Stomach smooth muscle (tissue), 2 donors: ENCODE measurements around the gene CNTN5.

Experiments
- H3K27ac ChIP-seq: one replicate; pipeline ENCODE4 v1.7.0; 2013; ENCODE audit warnings: mild to moderate bottlenecking, low read length, inconsistent platforms
- H3K27me3 ChIP-seq, 2 donors: one replicate each; pipeline ENCODE4 v1.7.0; 2013; ENCODE audit warnings: low read length in 2 of 2; ENCODE audit not compliant: insufficient read depth in 2 of 2, control insufficient read depth in 1 of 2
- H3K36me3 ChIP-seq, 2 donors: one replicate each; pipeline ENCODE4 v1.7.0; 2013; ENCODE audit warnings: low read length in 2 of 2; ENCODE audit not compliant: control insufficient read depth in 2 of 2, insufficient read depth in 2 of 2
- H3K4me1 ChIP-seq: one replicate; pipeline ENCODE4 v1.7.0; 2013; ENCODE audit warnings: low read length; ENCODE audit not compliant: control insufficient read depth, insufficient read depth
- H3K4me3 ChIP-seq, 2 donors: one replicate each; pipeline ENCODE4 v1.7.0; 2013; ENCODE audit warnings: low read length in 2 of 2
- H3K9ac ChIP-seq, 2 donors: one replicate each; pipeline ENCODE4 v1.7.0; 2013; ENCODE audit warnings: low read length in 2 of 2, mild to moderate bottlenecking in 1 of 2
- H3K9me3 ChIP-seq, 2 donors: one replicate each; pipeline ENCODE4 v1.7.0; 2013; ENCODE audit warnings: low read length in 2 of 2; ENCODE audit not compliant: control insufficient read depth in 2 of 2
- donor health status: healthy.
- donor health status: Pancreatic carcinoma.

The CNTN5 gene

DNA sequence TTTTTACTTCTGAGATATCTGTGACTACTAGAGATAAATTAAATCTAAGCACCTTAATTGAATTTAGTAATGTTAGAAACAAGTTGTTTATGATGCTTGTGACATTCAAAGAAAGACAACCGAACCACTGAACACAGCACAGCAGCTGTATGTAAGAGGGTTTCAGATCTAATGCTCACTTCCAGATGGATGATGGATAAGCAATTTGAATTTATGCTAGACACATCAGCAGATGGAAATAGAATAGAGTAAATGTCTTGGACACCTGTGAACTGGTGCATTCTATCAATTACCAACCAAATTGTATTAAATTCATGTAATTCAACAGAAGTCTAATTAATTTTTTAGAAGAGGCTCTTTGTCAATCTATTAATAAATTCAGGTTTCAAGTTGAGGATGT is 306.3 kb downstream of the CNTN5 start:
- H3K27me3 ChIP-seq = no peaks in the 10 kb centered on the region
- no peaks in the 10 kb centered on the region for H3K9me3 ChIP-seq
- H3K27ac ChIP-seq = no peak overlapping the region
- H3K9ac ChIP-seq = no peak overlapping the region
- no peaks in the 10 kb centered on the region for H3K4me1 ChIP-seq
- H3K36me3 ChIP-seq = no peaks in the 10 kb centered on the region
- no peak overlapping the region for H3K4me3 ChIP-seq

- Histone ChIP-seq H3K9ac (no peak overlapping the region), H3K4me3 (no peak overlapping the region), H3K4me1 (no peaks in the 10 kb centered on the region), H3K27ac (no peak overlapping the region), H3K36me3 (no peaks in the 10 kb centered on the region), H3K27me3 (no peaks in the 10 kb centered on the region), H3K9me3 (no peaks in the 10 kb centered on the region)
These were observed 306.8 kb downstream of the CNTN5 start for GRCh38 chr11:99327527-99327926.

GRCh38 chr11:99333621-99334020 is 312.9 kb downstream of the CNTN5 start:
- no peak overlapping the region for H3K9ac ChIP-seq
- H3K27ac ChIP-seq = no peak overlapping the region
- H3K36me3 ChIP-seq = no peaks in the 10 kb centered on the region
- no peak overlapping the region for H3K4me3 ChIP-seq
- no peaks in the 10 kb centered on the region for H3K4me1 ChIP-seq
- no peaks in the 10 kb centered on the region for H3K9me3 ChIP-seq
- no peaks in the 10 kb centered on the region for H3K27me3 ChIP-seq

DNA sequence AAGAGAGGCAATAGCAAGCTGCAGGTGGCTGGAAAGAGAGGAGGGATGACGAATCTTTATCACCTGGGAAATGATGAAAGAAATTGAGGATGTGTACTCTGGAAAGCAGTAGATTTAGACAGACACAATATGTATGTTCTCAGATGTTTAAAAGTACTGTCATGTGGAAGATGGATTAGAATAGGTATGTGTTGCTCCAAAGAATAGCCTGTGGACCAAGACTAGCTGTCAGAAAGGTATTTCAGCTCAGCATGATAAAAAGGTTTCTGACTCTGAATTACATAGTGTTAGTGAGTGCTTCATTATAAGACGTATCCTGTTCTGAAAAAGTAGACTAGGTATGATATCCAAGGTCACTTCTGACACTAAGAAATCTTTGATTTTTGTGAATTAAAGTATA is 322.4 kb downstream of the CNTN5 start:
- Histone ChIP-seq H3K27ac (no peak overlapping the region), H3K4me3 (no peak overlapping the region), H3K9ac (no peak overlapping the region), H3K27me3 (no peaks in the 10 kb centered on the region), H3K4me1 (no peaks in the 10 kb centered on the region), H3K36me3 (no peaks in the 10 kb centered on the region), H3K9me3 (no peaks in the 10 kb centered on the region)

GRCh38 chr11:99349151-99349673 is 328.5 kb downstream of the CNTN5 start:
- no peaks in the 10 kb centered on the region for H3K4me1 ChIP-seq
- no peaks in the 10 kb centered on the region for H3K27me3 ChIP-seq
- no peak overlapping the region for H3K4me3 ChIP-seq
- H3K9ac ChIP-seq = no peak overlapping the region
- H3K36me3 ChIP-seq = no peaks in the 10 kb centered on the region
- no peaks in the 10 kb centered on the region for H3K9me3 ChIP-seq
- H3K27ac ChIP-seq = no peak overlapping the region

- Histone ChIP-seq H3K4me3 (no peak overlapping the region), H3K36me3 (no peaks in the 10 kb centered on the region), H3K9ac (no peak overlapping the region), H3K9me3 (no peaks in the 10 kb centered on the region), H3K27ac (no peak overlapping the region), H3K27me3 (no peaks in the 10 kb centered on the region), H3K4me1 (no peaks in the 10 kb centered on the region)
These were observed 330.9 kb downstream of the CNTN5 start for GRCh38 chr11:99351624-99352023.

DNA sequence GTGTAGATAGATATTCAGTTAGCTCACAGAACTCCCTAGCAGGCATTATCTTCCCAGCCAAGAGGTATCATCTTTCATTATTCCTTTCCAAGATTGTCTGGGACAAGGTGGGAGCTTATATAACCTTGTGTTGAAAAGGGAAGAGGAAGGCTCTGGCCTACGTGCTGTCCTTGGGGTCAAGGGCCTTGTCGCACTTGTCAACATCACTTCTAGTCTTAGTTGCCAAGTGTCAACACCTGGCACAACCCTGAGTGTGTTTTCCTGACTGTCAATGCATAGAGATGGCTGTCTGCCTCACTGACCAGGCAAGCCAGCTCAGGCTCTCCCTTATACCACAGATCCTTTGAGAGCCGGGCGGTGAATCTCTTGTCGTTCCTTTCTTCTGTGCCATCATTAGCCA is 331.9 kb downstream of the CNTN5 start:
- H3K27me3 ChIP-seq = no peaks in the 10 kb centered on the region
- H3K4me3 ChIP-seq = no peak overlapping the region
- no peak overlapping the region for H3K27ac ChIP-seq
- H3K9ac ChIP-seq = no peak overlapping the region
- H3K4me1 ChIP-seq = no peaks in the 10 kb centered on the region
- H3K36me3 ChIP-seq = no peaks in the 10 kb centered on the region
- H3K9me3 ChIP-seq = no peaks in the 10 kb centered on the region

DNA sequence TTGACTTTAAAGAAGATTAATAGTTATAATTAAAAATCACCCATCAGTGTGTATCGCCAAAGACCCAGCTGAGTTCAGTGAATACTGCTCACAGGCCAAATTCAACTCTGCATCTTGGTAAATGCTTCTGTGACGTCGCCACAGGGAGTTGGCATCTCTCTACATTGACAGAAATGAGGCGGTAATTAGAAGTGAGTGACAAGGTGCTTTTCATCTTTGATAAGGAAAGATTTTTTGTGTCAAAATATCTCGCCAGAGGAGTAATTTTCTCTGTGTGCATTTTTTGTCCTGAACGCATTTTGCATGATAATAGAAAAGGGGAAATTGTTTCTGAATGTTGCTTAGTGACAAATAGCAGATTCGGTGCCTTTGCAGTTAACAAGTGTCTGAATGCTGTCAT is 345.8 kb downstream of the CNTN5 start:
- no peak overlapping the region for H3K9ac ChIP-seq
- H3K27me3 ChIP-seq = no peaks in the 10 kb centered on the region
- H3K4me1 ChIP-seq = no peaks in the 10 kb centered on the region
- no peak overlapping the region for H3K4me3 ChIP-seq
- H3K36me3 ChIP-seq = no peaks in the 10 kb centered on the region
- H3K27ac ChIP-seq = no peak overlapping the region
- no peaks in the 10 kb centered on the region for H3K9me3 ChIP-seq

GRCh38 chr11:99368583-99368982 is 347.8 kb downstream of the CNTN5 start:
- no peaks in the 10 kb centered on the region for H3K36me3 ChIP-seq
- H3K9me3 ChIP-seq = no peaks in the 10 kb centered on the region
- no peak overlapping the region for H3K27ac ChIP-seq
- no peaks in the 10 kb centered on the region for H3K4me1 ChIP-seq
- no peak overlapping the region for H3K4me3 ChIP-seq
- H3K27me3 ChIP-seq = no peaks in the 10 kb centered on the region
- no peak overlapping the region for H3K9ac ChIP-seq

DNA sequence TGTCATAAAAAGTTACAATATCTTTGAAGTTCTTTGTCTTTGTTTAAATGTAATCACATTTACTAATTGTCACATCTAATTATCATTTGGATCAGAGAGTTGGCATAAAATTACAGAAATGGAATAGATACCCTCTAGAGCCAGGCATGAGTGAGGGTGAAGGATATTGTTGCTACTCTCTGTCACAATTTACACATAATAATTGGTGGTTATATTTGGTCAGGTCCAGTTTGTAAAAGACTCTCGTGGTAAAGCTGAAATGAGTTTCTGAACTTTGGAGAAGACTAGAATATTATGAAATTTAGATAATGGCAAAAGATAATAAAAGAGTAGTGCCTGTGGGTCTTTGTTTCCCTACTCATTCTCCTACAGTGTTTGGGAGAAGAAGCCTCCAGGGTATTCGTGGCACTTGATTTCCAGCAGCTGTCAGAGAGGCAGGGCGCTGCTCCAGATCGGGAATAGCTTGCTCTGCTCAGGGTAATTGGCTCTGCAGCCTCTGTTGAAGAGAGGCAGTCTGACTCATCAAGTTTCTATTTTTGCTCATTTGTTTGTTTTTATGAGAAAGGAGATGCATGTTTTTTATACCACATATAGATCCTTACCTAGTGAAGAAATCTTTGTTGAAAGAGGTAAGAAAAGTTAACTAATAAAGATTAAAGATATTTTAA is 349.9 kb downstream of the CNTN5 start:
- H3K9me3 ChIP-seq = no peaks in the 10 kb centered on the region
- no peaks in the 10 kb centered on the region for H3K27me3 ChIP-seq
- no peak overlapping the region for H3K4me3 ChIP-seq
- no peaks in the 10 kb centered on the region for H3K4me1 ChIP-seq
- H3K27ac ChIP-seq = no peak overlapping the region
- no peaks in the 10 kb centered on the region for H3K36me3 ChIP-seq
- H3K9ac ChIP-seq = no peak overlapping the region

- no peaks in the 10 kb centered on the region for H3K27me3 ChIP-seq
- H3K9me3 ChIP-seq = no peaks in the 10 kb centered on the region
- no peak overlapping the region for H3K9ac ChIP-seq
- H3K27ac ChIP-seq = no peak overlapping the region
- H3K4me1 ChIP-seq = no peaks in the 10 kb centered on the region
- H3K4me3 ChIP-seq = no peak overlapping the region
- H3K36me3 ChIP-seq = no peaks in the 10 kb centered on the region
These were observed 350.5 kb downstream of the CNTN5 start for GRCh38 chr11:99371257-99371656.
